ENCODE results near the gene EFEMP2.
A peak's percentile ranks its signal among the peaks of the same experiment; 100 is the strongest.

EFEMP2 gene

GRCh38 chr11:65857853-65858680, 14.5 kb downstream of the EFEMP2 start, which contains the start of gene CFL1:
CFL1 (minus strand) TSS chr11:65858180; CDS start chr11:65858099, 81 bp downstream.
- Histone ChIP-seq H3K9me3 (ENCODE audit: control insufficient read depth, low read length) (no peaks in the 10 kb centered on the region), H3K27ac (ENCODE audit: low read depth, low read length, severe bottlenecking) (peak within 1 kb of the TSS; percentile 94), H3K36me3 (ENCODE audit: control insufficient read depth, insufficient read depth, low read length) (peaks cover 54% of the 10 kb centered on the region), H3K4me3 (ENCODE audit: extremely low read depth, insufficient read depth, low read length, poor library complexity, severe bottlenecking) (peak within 1 kb of the TSS; percentile 95), H3K4me1 (ENCODE audit: control insufficient read depth, insufficient read depth, low read length, poor library complexity, severe bottlenecking) (peaks cover 30% of the 10 kb centered on the region)
- 0 to 1% methylated on average over 66 to 80 of the region's 92 CpGs for WGBS, 2 experiments (ENCODE audit: insufficient coverage in 2 of 2)

- WGBS, 2 experiments (ENCODE audit: insufficient coverage in 2 of 2), result 0% methylated on average over 25 to 46 of the region's 49 CpGs
- H3K4me3 ChIP-seq (ENCODE audit: extremely low read depth, insufficient read depth, low read length, poor library complexity, severe bottlenecking), result peak overlapping the region; percentile 95
- peaks cover 54% of the 10 kb centered on the region for H3K36me3 ChIP-seq (ENCODE audit: control insufficient read depth, insufficient read depth, low read length)
- H3K9me3 ChIP-seq (ENCODE audit: control insufficient read depth, low read length), result no peaks in the 10 kb centered on the region
- H3K4me1 ChIP-seq (ENCODE audit: control insufficient read depth, insufficient read depth, low read length, poor library complexity, severe bottlenecking), result peaks cover 28% of the 10 kb centered on the region
- peak overlapping the region; percentile 94 for H3K27ac ChIP-seq (ENCODE audit: low read depth, low read length, severe bottlenecking)
Observed at GRCh38 chr11:65857500-65857852, 15.1 kb downstream of the EFEMP2 start.

- peak overlapping the region; percentile 94 for H3K27ac ChIP-seq (ENCODE audit: low read depth, low read length, severe bottlenecking)
- H3K4me1 ChIP-seq (ENCODE audit: control insufficient read depth, insufficient read depth, low read length, poor library complexity, severe bottlenecking), result peaks cover 22% of the 10 kb centered on the region
- peaks cover 54% of the 10 kb centered on the region for H3K36me3 ChIP-seq (ENCODE audit: control insufficient read depth, insufficient read depth, low read length)
- H3K9me3 ChIP-seq (ENCODE audit: control insufficient read depth, low read length), result no peaks in the 10 kb centered on the region
- H3K4me3 ChIP-seq (ENCODE audit: extremely low read depth, insufficient read depth, low read length, poor library complexity, severe bottlenecking), result peak overlapping the region; percentile 95
- 0 to 1% methylated on average over 53 to 54 of the region's 57 CpGs for WGBS, 2 experiments (ENCODE audit: insufficient coverage in 2 of 2)
Observed at GRCh38 chr11:65856689-65857499, 15.7 kb downstream of the EFEMP2 start.

GRCh38 chr11:65855927-65856363, 16.7 kb downstream of the EFEMP2 start:
- Histone ChIP-seq H3K4me1 (ENCODE audit: control insufficient read depth, insufficient read depth, low read length, poor library complexity, severe bottlenecking) (peaks cover 17% of the 10 kb centered on the region), H3K9me3 (ENCODE audit: control insufficient read depth, low read length) (no peaks in the 10 kb centered on the region), H3K36me3 (ENCODE audit: control insufficient read depth, insufficient read depth, low read length) (peaks cover 59% of the 10 kb centered on the region), H3K4me3 (ENCODE audit: extremely low read depth, insufficient read depth, low read length, poor library complexity, severe bottlenecking) (peak overlapping the region; percentile 95), H3K27ac (ENCODE audit: low read depth, low read length, severe bottlenecking) (no peak overlapping the region)
- WGBS, 2 experiments (ENCODE audit: insufficient coverage in 2 of 2), result 94 to 96% methylated on average over 15 of the region's 15 CpGs

- Histone ChIP-seq H3K9me3 (ENCODE audit: control insufficient read depth, low read length) (no peaks in the 10 kb centered on the region), H3K36me3 (ENCODE audit: control insufficient read depth, insufficient read depth, low read length) (peaks cover 59% of the 10 kb centered on the region), H3K4me3 (ENCODE audit: extremely low read depth, insufficient read depth, low read length, poor library complexity, severe bottlenecking) (no peak overlapping the region), H3K27ac (ENCODE audit: low read depth, low read length, severe bottlenecking) (no peak overlapping the region), H3K4me1 (ENCODE audit: control insufficient read depth, insufficient read depth, low read length, poor library complexity, severe bottlenecking) (peaks cover 17% of the 10 kb centered on the region)
- WGBS, 2 experiments (ENCODE audit: insufficient coverage in 2 of 2), result 97% methylated on average over 10 to 11 of the region's 15 CpGs
Observed at GRCh38 chr11:65854852-65855837, 17.5 kb downstream of the EFEMP2 start.

GRCh38 chr11:65854161-65854592, 18.4 kb downstream of the EFEMP2 start:
- no peak overlapping the region for H3K27ac ChIP-seq (ENCODE audit: low read depth, low read length, severe bottlenecking)
- WGBS, 2 experiments (ENCODE audit: insufficient coverage in 2 of 2), result 92 to 97% methylated on average over 4 of the region's 4 CpGs
- H3K4me1 ChIP-seq (ENCODE audit: control insufficient read depth, insufficient read depth, low read length, poor library complexity, severe bottlenecking), result peaks cover 17% of the 10 kb centered on the region
- no peaks in the 10 kb centered on the region for H3K9me3 ChIP-seq (ENCODE audit: control insufficient read depth, low read length)
- H3K36me3 ChIP-seq (ENCODE audit: control insufficient read depth, insufficient read depth, low read length), result peaks cover 59% of the 10 kb centered on the region
- no peak overlapping the region for H3K4me3 ChIP-seq (ENCODE audit: extremely low read depth, insufficient read depth, low read length, poor library complexity, severe bottlenecking)

GRCh38 chr11:65853246-65853979, 19.2 kb downstream of the EFEMP2 start:
- 91 to 94% methylated on average over 4 to 6 of the region's 6 CpGs for WGBS, 2 experiments (ENCODE audit: insufficient coverage in 2 of 2)
- Histone ChIP-seq H3K9me3 (ENCODE audit: control insufficient read depth, low read length) (no peaks in the 10 kb centered on the region), H3K4me3 (ENCODE audit: extremely low read depth, insufficient read depth, low read length, poor library complexity, severe bottlenecking) (no peak overlapping the region), H3K36me3 (ENCODE audit: control insufficient read depth, insufficient read depth, low read length) (peaks cover 59% of the 10 kb centered on the region), H3K4me1 (ENCODE audit: control insufficient read depth, insufficient read depth, low read length, poor library complexity, severe bottlenecking) (peaks cover 17% of the 10 kb centered on the region), H3K27ac (ENCODE audit: low read depth, low read length, severe bottlenecking) (peak overlapping the region; percentile 16)

GRCh38 chr11:65852508-65853245, 19.9 kb downstream of the EFEMP2 start:
- WGBS, 2 experiments (ENCODE audit: insufficient coverage in 2 of 2), result 96 to 97% methylated on average over 29 to 32 of the region's 33 CpGs
- no peak overlapping the region for H3K4me3 ChIP-seq (ENCODE audit: extremely low read depth, insufficient read depth, low read length, poor library complexity, severe bottlenecking)
- H3K9me3 ChIP-seq (ENCODE audit: control insufficient read depth, low read length), result no peaks in the 10 kb centered on the region
- peaks cover 17% of the 10 kb centered on the region for H3K4me1 ChIP-seq (ENCODE audit: control insufficient read depth, insufficient read depth, low read length, poor library complexity, severe bottlenecking)
- H3K36me3 ChIP-seq (ENCODE audit: control insufficient read depth, insufficient read depth, low read length), result peaks cover 59% of the 10 kb centered on the region
- H3K27ac ChIP-seq (ENCODE audit: low read depth, low read length, severe bottlenecking), result peak overlapping the region; percentile 16

- no peak overlapping the region for H3K4me3 ChIP-seq (ENCODE audit: extremely low read depth, insufficient read depth, low read length, poor library complexity, severe bottlenecking)
- 94 to 98% methylated on average over 8 to 10 of the region's 10 CpGs for WGBS, 2 experiments (ENCODE audit: insufficient coverage in 2 of 2)
- H3K9me3 ChIP-seq (ENCODE audit: control insufficient read depth, low read length), result no peaks in the 10 kb centered on the region
- peaks cover 59% of the 10 kb centered on the region for H3K36me3 ChIP-seq (ENCODE audit: control insufficient read depth, insufficient read depth, low read length)
- no peak overlapping the region for H3K27ac ChIP-seq (ENCODE audit: low read depth, low read length, severe bottlenecking)
- peaks cover 17% of the 10 kb centered on the region for H3K4me1 ChIP-seq (ENCODE audit: control insufficient read depth, insufficient read depth, low read length, poor library complexity, severe bottlenecking)
Observed at GRCh38 chr11:65851811-65852507, 20.6 kb downstream of the EFEMP2 start.
